Stimulated activated CD8-positive, alpha-beta memory T cell treated with anti-CD3 and anti-CD28 coated beads, Interleukin-4, amount 100 ng/mL, for 4 hours (primary cell): Measurements from ENCODE around the gene CYP1B1.
"Not testable (repeated sequence)": the region's sequence is repeated elsewhere in the genome, so short reads cannot be mapped to it uniquely, and the experiment has no call there.

Source experiments
- DNase-seq, 2 donors: peaks; one replicate each; pipeline ENCODE4 v3.0.0-alpha.2; 2020; ENCODE audit warnings: low read depth in 2 of 2, low spot score in 1 of 2

The CYP1B1 gene

DNA sequence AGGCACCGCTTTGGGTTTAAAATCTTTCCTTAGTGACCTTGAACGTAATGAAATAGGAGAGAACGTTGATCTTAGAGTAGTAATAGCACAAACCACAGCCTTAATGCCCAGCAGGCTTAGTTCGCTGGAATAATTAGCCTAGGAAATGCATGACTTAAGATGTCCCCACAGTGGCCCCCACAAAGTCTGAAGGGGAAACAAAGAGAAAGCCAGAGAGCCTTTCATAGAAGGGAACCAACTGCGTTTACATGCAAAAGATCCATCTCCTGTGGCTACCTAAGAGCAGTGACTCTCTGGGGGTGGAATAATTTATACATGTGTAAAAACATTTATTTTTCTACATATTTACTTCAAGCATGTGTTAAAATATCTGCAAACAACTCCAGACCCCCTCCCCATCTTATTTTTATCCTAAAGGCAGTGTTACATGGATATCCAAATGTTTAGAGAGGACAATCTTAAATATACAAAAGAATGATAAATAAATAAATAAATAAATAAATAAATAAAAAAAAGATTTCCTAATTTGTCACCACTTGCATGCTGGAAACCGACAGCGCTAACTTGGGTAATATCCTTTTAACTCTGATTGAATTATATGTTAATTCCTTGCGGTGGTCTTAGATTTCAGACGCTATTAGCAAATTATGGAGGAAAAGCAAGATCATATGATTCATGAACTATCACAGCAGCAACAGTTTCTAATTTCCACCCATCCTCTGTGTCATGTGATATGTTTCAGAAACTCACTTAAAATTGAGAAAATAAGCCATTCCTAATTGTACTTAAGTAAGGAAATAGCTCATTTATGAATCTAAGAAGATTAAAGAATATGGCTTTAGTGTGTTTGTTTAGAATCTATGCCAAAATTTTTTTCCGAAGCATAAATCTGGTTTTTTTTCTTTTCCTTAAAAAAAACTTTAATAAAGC is 23.4 kb upstream of the CYP1B1 start:
- no peak for DNase-seq

- no peak for DNase-seq
Measured at GRCh38 chr2:38098421-38099098, 22.6 kb upstream of the CYP1B1 start.

DNA sequence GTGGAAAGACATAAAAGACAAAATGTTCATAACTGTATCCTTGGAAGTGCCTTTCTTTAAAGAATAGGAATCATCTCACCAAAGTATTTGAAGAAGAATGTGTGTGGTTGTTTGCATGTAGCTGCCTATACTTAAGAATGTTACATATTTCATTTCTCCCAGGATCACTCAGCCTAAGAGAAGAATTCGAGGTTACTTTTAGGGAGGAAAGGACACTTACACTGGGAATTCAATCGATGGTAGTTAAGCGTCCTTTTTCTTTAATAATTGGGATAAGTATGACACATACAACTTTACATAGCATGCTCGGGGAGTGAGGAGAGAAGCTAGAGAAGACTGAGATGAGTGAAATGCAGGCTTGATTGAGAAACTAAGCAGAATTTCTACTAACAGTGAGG is 22.0 kb upstream of the CYP1B1 start:
- no peak for DNase-seq

- no peak for DNase-seq
Measured at GRCh38 chr2:38097258-38097987, 21.5 kb upstream of the CYP1B1 start.

- DNase-seq = no peak
Measured at GRCh38 chr2:38095996-38096861, 20.3 kb upstream of the CYP1B1 start.

GRCh38 chr2:38095079-38095995 is 19.4 kb upstream of the CYP1B1 start:
- no peak for DNase-seq

- no peak for DNase-seq
Measured at GRCh38 chr2:38093527-38094165, 17.7 kb upstream of the CYP1B1 start.

DNA sequence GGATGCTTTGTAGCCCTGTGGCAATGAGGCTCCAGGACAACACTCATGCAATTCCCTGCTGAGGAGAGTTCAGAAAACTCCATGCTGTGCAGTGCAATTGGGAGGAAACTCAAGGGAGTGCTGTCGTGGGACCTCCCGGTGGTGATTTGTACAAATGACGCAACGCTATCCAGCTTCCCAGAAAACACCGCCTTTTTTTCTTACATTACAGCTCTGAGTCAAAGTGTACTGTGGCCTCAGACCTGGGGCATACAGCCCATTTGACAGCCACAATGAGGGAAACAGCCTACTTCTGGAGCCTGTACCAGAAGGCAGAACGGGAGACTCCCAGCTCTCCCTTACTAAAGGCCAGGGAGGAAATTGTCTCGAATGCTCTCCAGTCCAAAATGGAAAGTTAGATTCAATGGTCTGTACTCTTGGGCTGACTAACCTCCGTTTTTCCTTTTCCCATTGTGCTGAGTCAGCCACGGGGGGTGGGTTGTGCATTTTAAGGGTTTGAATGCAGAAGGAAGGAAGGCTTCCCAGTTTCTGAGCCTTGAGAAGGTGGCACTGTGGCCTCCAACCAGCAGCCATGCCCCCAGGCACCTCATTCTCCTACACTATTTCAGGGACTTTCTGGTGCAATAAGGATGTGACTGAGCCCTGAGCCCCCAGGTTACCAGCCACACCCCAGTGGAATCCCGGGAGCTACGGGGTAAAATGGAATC is 16.4 kb upstream of the CYP1B1 start:
- DNase-seq = no peak

GRCh38 chr2:38091760-38092159 is 15.8 kb upstream of the CYP1B1 start:
- no peak for DNase-seq

GRCh38 chr2:38090928-38091327 is 15.0 kb upstream of the CYP1B1 start:
- DNase-seq = no peak

DNA sequence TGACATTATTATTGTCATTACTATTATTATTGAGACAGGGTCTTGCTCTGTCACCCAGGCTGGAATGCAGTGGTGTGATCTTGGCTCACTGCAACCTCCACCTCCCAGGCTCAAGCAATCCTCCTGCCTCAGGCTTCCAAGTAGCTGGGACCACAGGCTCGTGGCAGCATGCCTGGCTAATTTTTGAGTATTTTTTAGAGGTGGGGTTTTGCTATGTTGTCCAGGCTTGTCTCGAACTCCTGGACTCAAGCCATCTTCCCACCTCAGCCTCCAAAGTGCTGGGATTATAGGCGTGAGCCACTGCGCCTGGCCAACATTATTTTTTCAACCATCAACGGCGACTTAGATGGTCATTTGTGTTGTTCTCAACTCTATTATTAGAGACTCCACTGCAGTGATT is 14.3 kb upstream of the CYP1B1 start:
- not testable (repeated sequence) for DNase-seq

GRCh38 chr2:38085998-38086698 is 10.2 kb upstream of the CYP1B1 start:
- not testable (repeated sequence) for DNase-seq

DNA sequence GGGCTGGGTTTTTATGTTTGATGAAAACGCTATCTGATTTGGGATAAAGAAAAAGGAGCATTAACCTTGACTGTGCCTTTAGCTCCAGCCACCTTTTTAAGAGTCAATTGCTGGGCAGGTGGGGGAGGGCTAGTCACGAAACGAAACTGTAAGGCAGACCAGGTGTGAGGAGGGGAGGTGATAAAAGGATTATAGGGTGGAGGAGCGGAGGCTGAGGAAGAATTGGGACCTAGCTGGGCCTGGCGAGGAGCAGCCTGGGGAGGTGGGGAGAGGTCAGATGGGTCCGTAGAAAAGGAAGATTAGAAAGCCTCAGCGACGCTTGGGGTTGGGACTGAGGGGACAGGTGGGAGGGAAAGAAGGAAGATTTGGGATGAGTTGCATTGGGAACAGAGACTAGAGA is 8.6 kb upstream of the CYP1B1 start:
- DNase-seq = not testable (repeated sequence)

- not testable (repeated sequence) for DNase-seq
Measured at GRCh38 chr2:38082727-38083126, 6.8 kb upstream of the CYP1B1 start.

GRCh38 chr2:38080346-38080745 is 4.4 kb upstream of the CYP1B1 start:
- no peak for DNase-seq

GRCh38 chr2:38079116-38080052 is 3.4 kb upstream of the CYP1B1 start:
- DNase-seq = no peak

DNA sequence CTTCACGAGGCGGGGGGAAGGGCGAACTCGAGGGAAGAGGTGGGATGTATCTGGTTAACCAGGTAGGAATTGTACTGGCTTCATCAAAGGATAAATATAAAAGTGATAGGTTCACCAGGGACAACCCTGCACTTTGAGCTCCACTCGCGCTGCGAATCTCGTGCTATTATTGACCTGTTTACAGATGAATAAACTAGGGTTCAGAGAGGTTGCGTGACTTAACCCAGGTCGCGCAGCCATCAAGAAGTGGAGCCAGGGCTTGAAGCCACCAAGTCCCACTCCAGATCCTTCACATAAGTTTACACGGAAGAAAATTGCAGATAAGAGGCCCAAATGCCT is 1.4 kb upstream of the CYP1B1 start:
- no peak for DNase-seq
